Urinary bladder (tissue), 4 donors: ENCODE results near the gene FRMD6. TPM values are rescaled to one million over a fixed set of nuclear protein-coding genes. Genes with fewer than 3 reads are reported as not detected.
"Not testable (repeated sequence)": the region's sequence is repeated elsewhere in the genome, so short reads cannot be mapped to it uniquely, and the experiment has no call there.

Experiments
- DNase-seq: peaks from one replicate; pipeline ENCODE4 v3.0.0-alpha.2; 2015; ENCODE audit errors: extremely low spot score
- H3K27ac ChIP-seq: one replicate; pipeline ENCODE4 v1.5.1; 2013; ENCODE audit warnings: low read depth, mild to moderate bottlenecking, moderate library complexity
- H3K36me3 ChIP-seq: one replicate; pipeline ENCODE4 v1.6.1; 2013; ENCODE audit warnings: mild to moderate bottlenecking, moderate library complexity; ENCODE audit not compliant: insufficient read depth
- H3K4me1 ChIP-seq: one replicate; pipeline ENCODE4 v1.6.1; 2013; ENCODE audit warnings: mild to moderate bottlenecking, moderate library complexity; ENCODE audit not compliant: insufficient read depth
- H3K4me3 ChIP-seq: one replicate; pipeline ENCODE4 v1.5.1; 2013; ENCODE audit warnings: low read depth, low read length
- WGBS: extraction: QIAGEN DNeasy Blood & Tissue Kit; methylation state at CpG from one replicate; pipeline ENCODE4 v1.1.7; 2013; 5-methylcytosine and 5-hydroxymethylcytosine counted together
- polyA plus RNA-seq: library from polyadenylated mRNA; stranded (reverse); fragments of 200-250 nt; gene quantifications from one replicate; pipeline ENCODE4 v1.2.3, GENCODE V29; 2013
- small RNA-seq: library from RNA; depleted of rRNA; stranded (forward); fragments of <200 nt; gene quantifications from one replicate; pipeline ENCODE3, GENCODE V24; 2014
- total RNA-seq: library from RNA; depleted of rRNA; stranded (reverse); fragments of >200 nt; gene quantifications from one replicate; pipeline ENCODE4 v1.2.3, GENCODE V29; 2014
- donor health status: healthy with polysubstance abuse.
- donor health status: healthy.

FRMD6 gene
- total and polyA plus RNA-seq, 2 donors = 34.6 to 133 TPM

DNA sequence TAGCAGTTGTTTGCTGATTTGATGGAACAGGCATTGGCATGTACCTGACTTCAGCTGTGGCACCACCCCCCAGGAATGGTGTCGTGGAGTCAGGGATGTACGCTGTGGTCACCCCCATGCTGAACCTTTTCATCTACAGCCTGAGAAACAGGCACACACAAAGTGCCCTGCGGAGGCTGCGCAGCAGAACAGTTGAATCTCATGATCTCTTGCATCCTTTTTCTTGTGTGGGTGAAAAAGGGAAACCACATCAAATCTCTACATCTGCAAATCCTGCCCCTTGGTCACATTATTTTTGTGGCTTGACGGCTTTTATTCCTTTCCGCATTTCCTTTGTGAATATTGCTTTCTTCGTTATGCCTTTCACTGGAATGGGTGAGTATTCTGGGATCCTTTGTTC is 106.0 kb downstream of the FRMD6 start:
- not testable (repeated sequence) for H3K4me1 ChIP-seq, H3K4me3 ChIP-seq, H3K27ac ChIP-seq, DNase-seq, H3K36me3 ChIP-seq
- WGBS = 73% methylated on average over 7 of the region's 7 CpGs

DNA sequence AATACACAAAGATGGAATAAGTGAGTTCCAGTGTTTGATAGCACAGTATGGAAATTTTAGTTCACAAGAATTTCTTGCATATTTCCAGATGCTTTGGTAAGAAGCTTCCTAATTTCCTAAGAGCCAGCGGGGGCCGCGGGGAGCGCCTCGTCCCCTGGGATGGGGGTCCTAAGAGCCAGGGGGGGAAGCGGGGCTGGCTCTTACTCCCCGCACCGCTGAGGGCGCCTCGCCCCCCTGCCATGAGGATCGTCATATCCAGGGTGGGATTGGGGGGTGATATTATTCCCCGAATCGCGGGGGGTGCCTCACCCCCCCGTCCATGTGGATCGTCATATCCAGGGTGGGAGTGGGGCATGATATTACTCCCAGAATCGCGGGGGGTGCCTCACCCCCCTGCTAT is 108.2 kb downstream of the FRMD6 start:
- Histone ChIP-seq H3K4me1 (no peaks in the 10 kb centered on the region), H3K36me3 (no peaks in the 10 kb centered on the region), H3K27ac (no peak overlapping the region), H3K4me3 (no peak overlapping the region)
- 92% methylated on average over 18 of the region's 18 CpGs for WGBS
- no peak for DNase-seq

DNA sequence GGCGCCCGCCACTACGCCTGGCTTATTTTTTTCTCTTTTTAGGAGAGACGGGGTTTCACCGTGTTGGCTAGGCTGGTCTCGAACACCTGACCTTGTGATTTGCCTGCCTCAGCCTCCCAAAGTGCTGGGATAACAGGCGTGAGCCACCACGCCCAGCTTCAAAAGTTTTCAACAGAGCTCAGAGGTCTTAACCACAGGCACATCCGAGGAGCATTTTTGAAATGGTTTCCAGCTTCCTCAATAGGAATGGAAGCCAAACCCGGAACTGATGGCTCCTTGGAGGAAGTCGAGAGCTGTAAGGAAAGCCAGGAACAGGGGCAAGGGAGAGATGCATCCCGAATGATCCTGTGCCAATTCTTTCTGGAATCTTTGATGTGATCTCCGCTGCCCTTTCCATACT is 114.0 kb downstream of the FRMD6 start:
- not testable (repeated sequence) for H3K4me1 ChIP-seq, H3K4me3 ChIP-seq, H3K27ac ChIP-seq, DNase-seq, H3K36me3 ChIP-seq
- 90% methylated on average over 13 of the region's 13 CpGs for WGBS

DNA sequence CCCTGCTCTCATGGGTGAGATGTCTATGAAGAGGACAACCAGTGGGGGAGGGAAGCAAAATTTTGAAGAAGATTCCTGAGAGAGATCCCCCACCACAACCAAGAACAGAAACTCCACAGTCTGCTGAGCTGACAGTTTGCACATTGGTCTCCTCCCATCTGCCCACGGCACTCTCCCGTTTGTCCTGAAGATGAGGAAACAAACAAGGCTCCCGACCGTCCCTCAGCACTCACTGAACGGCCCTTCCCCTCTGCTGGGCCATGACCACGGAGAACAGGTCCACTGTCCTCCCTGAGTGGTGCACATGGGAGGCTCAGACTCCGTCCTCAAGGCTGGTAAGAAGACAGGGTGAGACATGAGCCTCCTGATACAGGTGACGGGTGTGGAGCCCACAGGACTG is 114.9 kb downstream of the FRMD6 start:
- 67% methylated on average over 8 of the region's 8 CpGs for WGBS
- not testable (repeated sequence) for DNase-seq, H3K36me3 ChIP-seq, H3K27ac ChIP-seq, H3K4me3 ChIP-seq, H3K4me1 ChIP-seq

DNA sequence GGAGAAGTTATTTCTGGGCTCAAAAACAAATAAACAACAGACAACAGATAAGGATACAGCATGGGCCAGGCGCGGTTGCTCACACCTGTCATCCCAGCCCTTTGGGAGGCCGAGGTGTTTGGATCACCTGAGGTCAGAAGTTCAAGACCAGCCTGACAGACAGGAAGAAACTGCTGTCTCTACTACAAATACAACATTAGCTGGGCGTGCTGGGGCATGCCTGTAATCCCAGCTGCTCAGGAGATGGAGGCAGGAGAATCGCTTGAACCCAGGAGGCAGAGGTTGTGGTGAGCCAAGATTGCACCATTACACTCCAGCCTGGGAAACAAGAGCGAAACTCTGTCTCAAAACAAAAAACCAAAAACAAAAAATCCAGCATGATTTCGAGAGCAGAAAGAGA is 117.6 kb downstream of the FRMD6 start:
- H3K4me3 ChIP-seq, DNase-seq, H3K27ac ChIP-seq, H3K36me3 ChIP-seq, H3K4me1 ChIP-seq: not testable (repeated sequence)
- WGBS = 82% methylated on average over 7 of the region's 7 CpGs

DNA sequence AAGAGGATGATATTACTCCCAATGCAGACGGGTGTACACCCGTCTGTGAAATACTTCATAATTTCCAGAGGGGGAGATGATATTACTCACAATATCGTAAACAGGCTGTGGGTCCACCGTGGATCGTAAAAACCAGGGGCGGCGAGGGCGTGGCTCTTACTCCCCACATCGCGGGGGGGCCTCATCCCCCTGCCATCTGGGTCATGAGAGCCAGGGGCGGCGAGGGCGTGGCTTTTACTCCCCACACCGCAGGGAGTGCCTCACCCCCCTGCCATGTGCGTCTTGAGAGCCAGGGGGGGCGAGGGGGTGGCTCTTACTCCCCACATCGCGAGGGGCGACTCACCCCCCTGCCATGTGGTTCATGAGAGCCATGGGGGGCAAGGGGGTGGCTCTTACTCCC is 122.5 kb downstream of the FRMD6 start:
- WGBS = 84% methylated on average over 19 of the region's 19 CpGs
- H3K36me3 ChIP-seq = no peaks in the 10 kb centered on the region
- DNase-seq = no peak
- H3K4me1 ChIP-seq = no peaks in the 10 kb centered on the region
- H3K27ac ChIP-seq = no peak overlapping the region
- H3K4me3 ChIP-seq = no peak overlapping the region

DNA sequence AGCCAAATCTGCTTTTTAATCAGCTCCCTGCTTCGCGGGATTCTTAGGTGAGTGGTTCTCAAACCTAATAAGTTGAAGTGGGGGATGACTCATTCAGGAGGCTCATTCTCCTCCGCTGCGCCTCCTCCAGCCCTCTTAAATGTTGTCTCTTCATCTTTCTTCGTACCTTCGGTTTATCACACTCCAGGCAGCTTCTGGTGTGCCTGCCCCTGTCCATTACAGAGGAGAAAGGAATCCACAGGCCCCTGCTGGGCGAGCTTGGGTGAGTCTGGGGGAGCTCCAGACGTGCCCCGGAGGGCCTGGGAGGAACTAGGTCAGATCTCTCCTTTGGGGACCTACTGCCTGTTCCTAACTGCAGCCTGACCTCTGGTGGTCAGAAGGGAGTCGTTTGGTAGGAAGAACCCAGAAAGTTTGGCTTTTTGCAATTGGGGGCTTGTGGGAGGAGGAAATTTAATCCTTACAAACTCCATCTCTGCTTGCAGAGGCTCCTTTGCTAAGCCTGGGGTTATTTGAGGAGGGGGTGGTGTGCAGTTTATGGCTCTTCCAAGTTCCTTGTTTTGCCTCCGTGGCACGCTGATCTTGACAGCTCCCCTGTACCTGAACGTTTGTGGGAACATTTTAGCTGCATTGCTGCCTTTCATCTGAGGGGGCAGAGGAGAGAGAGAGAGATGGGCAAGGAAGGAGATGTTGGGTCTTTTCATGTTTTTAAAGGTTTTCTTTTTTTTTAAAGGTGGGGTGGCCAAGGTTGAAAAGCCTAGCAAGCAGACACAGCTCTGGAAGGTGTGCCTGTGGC is 124.6 kb downstream of the FRMD6 start:
- H3K27ac ChIP-seq = no peak overlapping the region
- 44% methylated on average over 13 of the region's 13 CpGs for WGBS
- peak; percentile 36 for DNase-seq
- H3K4me1 ChIP-seq = no peaks in the 10 kb centered on the region
- no peaks in the 10 kb centered on the region for H3K36me3 ChIP-seq
- H3K4me3 ChIP-seq = no peak overlapping the region

DNA sequence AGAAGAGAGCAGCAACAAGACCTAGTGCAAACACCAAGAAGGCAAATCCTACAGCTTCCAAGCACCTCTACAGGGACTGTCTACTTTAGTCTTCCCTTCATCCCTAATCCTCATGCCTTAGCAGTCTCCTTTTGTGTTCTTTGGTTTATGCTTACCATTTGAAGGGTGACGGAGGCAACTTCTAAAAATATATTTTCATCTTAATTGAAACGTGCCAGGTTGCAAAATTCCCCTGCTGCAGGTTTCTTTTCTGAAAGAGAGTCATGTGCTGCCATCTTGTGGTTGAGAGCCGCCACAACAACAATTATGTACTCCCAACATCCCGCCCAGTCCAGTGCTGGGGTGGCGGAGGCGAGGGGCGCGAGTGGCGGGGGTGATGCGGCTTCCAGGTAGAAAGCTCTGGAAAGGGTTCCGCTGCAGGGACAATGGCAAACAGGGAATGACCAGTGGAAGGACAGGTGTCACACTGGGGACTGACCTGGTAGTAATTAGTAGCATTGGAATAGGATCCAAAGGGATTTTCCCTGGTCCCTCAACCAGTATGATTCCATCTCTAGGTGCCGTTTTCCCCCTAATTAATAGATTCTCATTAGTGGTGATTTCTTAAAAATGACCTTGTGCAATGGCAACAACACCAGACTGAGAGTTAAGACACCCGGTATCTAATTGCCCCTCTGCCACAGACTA is 128.4 kb downstream of the FRMD6 start:
- no peaks in the 10 kb centered on the region for H3K4me1 ChIP-seq
- no peak overlapping the region for H3K4me3 ChIP-seq
- no peak for DNase-seq
- WGBS = 7% methylated on average over 13 of the region's 13 CpGs
- H3K27ac ChIP-seq = no peak overlapping the region
- H3K36me3 ChIP-seq = no peaks in the 10 kb centered on the region

Small RNA genes lying within 50 kb of the gene (small RNA-seq; reads per million reads assigned to genes)
- gene OR7E159P = not detected
- not detected for gene RNA5SP385
- gene RNU6-301P = not detected

Other genes with a start within 250 kb of the FRMD6 start
- gene GNG2, start 208.7 kb downstream of the FRMD6 start, total RNA-seq = 44.1 TPM
- 9.6 TPM for gene GNG2, start 208.7 kb downstream of the FRMD6 start, polyA plus RNA-seq